Mammary epithelial cell (primary cell): Measurements from ENCODE around the gene CCDC110.

Source experiments
- CTCF ChIP-seq, 2 donors: IDR thresholded peaks in 1 of 2; conservative IDR thresholded peaks in 1 of 2; 2 replicates each; pipeline ENCODE4 v1.5.1; 2011 to 2012; ENCODE audit warnings: inconsistent platforms in 2 of 2, low read length in 2 of 2, mild to moderate bottlenecking in 2 of 2, control low read depth in 1 of 2, low read depth in 1 of 2; ENCODE audit not compliant: insufficient read depth in 1 of 2; ENCODE audit errors: extremely low read depth in 1 of 2
- EZH2 ChIP-seq: IDR thresholded peaks from 2 replicates; pipeline ENCODE4 v1.6.1; 2012; ENCODE audit warnings: low read length, inconsistent platforms, borderline replicate concordance

GRCh38 chr4:185481401-185481800 lies 9.9 kb upstream of the CCDC110 start:
- no peak for TF ChIP-seq CTCF (conservative IDR thresholded peaks at IDR 0.05 in 1 of 2, IDR thresholded peaks at IDR 0.05 in 1 of 2; ENCODE audit: extremely low read depth in 1 of 2, insufficient read depth in 1 of 2, low read depth in 1 of 2, low read length in 2 of 2)
- TF ChIP-seq EZH2: no peak
